GM12801 (cell line): ENCODE results near the gene ETV6.

ENCODE experiments used
- TF ChIP-seq, protein P1 (sequence below): IDR thresholded peaks from one replicate; pipeline ENCODE4 v1.5.1; 2011; ENCODE audit warnings: control low read depth; ENCODE audit not compliant: insufficient read length; ENCODE audit errors: extremely low read depth

Gene ETV6

DNA sequence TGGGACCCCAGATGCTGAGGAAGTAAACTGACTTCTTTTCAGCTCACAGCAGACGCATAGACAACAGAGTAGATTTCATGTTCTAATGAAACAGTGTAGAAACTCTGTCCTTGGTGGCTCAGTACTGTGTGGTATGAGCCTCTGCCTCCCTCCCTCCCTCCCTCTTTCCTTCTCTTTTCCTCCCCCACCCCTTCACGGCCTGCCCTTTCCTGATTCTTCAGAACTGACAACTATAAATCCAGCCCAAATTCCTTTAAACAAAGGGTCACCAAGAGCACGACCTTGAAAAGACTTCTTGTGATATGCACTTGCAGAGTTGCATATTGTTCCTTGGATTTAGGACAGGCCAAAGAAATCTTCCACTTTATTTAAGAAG is 164.0 kb downstream of the ETV6 start:
- TF ChIP-seq, protein P1, sequence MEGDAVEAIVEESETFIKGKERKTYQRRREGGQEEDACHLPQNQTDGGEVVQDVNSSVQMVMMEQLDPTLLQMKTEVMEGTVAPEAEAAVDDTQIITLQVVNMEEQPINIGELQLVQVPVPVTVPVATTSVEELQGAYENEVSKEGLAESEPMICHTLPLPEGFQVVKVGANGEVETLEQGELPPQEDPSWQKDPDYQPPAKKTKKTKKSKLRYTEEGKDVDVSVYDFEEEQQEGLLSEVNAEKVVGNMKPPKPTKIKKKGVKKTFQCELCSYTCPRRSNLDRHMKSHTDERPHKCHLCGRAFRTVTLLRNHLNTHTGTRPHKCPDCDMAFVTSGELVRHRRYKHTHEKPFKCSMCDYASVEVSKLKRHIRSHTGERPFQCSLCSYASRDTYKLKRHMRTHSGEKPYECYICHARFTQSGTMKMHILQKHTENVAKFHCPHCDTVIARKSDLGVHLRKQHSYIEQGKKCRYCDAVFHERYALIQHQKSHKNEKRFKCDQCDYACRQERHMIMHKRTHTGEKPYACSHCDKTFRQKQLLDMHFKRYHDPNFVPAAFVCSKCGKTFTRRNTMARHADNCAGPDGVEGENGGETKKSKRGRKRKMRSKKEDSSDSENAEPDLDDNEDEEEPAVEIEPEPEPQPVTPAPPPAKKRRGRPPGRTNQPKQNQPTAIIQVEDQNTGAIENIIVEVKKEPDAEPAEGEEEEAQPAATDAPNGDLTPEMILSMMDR = no peak

DNA sequence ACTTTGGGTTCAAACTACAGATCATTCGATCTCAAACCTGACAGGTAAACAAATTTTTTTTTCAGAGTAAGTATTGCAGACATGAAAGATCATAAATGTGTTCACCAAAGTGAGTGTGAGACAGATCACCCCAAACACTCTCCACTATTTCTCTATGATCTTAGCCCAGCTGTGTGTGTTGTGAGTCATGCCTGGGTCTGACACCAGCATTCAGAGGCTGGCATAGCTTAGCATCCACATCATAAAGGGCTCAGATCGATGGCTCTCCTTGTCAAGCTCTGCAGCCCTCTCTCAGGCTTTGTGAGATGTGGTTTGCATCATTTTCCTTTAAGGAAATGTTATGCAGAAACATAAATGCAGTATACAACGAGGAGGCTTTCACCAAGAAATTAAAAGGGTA is 164.9 kb downstream of the ETV6 start:
- TF ChIP-seq, protein P1 = no peak

DNA sequence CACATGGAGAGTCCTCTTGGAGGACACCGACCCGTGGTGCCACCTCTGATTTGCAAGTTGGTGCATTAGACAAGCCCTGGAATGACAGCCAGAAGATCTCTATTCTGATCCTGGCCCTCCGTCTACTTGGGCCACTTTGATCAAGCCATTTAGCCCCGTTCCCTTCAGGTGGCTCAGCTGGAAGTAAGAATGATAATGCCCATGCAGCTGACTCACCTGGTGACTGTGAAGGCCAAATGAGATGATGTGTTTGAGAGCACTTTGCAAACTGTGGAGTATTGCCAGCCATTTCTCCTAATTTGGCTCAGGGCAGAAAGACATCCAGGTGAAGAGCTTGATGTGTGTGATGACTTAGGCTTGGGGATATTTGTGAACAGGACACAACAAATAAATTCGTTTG is 165.9 kb downstream of the ETV6 start:
- TF ChIP-seq, protein P1 = no peak

DNA sequence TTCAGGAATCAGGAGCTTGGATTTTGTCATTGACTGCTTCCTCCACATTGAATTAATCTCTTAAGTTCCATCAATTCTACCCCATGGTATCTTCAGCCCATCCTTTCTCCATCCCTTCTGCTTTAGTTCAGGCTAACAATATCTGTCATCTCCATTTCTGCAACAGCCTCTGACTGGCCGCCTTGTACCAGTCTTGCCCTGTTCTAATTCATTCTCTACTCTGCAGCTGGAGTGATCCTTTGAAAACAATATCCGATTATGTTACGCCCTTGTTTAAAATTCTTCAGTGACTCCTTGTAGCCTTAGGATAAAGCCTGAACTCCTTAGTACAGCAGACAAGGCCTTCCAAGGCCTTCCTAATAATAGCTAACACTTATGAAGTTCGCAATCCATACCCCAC is 170.2 kb downstream of the ETV6 start:
- TF ChIP-seq, protein P1 = no peak

DNA sequence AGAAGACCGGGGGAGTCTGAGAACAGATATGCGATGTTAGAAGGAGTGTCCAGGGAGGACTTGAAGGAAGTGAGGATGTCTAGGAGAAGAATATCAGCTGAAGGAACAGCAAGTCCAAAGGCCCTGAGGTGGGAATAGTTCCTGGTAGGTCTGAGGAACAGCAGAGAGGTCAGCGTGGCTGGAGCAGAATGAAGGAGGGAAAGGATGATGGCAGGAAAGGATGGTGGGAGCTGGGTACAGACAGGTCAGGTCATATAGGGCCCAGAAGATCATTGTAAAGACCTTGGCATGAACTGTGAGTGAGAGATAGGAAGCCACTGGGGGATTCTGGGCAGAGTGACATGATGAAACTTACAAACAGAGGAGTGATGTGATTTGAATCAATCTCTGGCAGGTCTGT is 171.0 kb downstream of the ETV6 start:
- TF ChIP-seq, protein P1 = no peak

DNA sequence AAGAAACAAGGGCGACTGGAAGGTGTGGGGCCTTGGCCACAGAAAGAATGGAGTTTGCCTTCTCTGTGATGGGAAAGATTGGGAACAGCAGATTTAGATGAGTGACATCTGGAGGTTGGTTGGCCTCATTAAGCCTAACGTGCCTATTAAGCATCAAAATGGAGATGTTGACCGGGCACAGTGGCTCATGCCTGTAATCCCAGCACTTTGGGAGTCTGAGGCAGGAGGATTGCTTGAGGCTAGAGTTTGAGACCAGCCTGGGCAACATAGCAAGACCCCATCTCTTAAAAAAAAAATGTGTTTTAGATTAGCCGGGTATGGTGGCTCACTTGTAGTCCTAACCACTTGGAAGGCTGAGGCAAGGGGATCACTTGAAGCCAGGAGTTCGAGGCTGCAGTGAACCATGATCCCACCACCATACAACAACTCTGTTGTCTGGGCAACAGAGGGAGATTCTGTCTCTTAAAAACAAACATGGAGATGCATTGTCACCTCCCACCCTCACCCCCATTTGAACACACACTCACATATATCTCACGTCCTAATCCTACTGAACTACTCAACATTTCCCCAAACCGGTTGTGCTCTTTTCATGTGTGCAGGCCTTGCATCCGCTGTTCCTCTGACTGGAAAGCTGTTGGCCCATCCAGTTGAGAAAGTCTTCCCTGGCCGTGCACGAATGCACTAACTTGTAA is 172.1 kb downstream of the ETV6 start:
- TF ChIP-seq, protein P1 = no peak

DNA sequence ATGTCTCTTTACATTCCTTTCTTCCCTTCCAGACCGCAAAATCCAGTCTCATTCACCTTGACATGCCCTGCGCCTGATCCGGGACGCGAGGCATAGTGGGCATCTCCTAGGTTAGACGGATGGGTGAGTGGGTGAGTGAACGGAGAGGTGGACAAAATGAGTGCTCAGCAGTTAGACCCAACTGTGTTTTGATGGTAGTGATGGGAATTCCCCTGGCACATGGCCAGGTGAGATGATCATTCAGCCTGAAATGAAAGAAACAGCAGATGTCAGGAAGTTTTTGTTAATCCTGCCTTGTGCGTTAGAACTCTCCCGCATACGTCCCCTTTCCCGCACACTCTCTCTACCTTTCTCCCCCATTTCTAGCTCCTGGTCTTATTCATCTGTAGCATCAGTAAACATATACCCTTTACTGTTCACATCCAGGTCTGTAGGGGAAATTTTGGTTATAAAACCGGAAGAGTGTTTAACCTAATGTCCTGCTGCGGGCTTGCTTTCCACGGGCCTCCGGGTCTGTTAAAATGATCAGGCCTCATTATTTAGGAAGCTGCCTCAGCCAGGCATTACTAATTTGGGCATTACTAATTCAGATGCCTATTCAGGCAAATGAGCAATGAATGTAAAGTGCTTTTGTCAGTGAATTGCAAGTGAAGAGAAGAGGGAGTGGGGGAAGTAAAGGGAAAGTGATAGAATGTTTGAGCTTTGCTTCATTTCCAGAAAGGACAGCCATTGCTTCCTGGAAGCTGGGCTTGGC is 172.8 kb downstream of the ETV6 start:
- TF ChIP-seq, protein P1 = no peak
